Stimulated activated CD4-positive, alpha-beta T cell treated with anti-CD3 and anti-CD28 coated beads, TNF-alpha, amount 100 ng/mL, for 4 hours (primary cell): ENCODE measurements around the gene HPSE.

Experiments used
- DNase-seq, 3 experiments: peaks; one replicate each; pipeline ENCODE4 v3.0.0-alpha.2; 2020; ENCODE audit warnings: low read depth in 3 of 3

HPSE gene

DNA sequence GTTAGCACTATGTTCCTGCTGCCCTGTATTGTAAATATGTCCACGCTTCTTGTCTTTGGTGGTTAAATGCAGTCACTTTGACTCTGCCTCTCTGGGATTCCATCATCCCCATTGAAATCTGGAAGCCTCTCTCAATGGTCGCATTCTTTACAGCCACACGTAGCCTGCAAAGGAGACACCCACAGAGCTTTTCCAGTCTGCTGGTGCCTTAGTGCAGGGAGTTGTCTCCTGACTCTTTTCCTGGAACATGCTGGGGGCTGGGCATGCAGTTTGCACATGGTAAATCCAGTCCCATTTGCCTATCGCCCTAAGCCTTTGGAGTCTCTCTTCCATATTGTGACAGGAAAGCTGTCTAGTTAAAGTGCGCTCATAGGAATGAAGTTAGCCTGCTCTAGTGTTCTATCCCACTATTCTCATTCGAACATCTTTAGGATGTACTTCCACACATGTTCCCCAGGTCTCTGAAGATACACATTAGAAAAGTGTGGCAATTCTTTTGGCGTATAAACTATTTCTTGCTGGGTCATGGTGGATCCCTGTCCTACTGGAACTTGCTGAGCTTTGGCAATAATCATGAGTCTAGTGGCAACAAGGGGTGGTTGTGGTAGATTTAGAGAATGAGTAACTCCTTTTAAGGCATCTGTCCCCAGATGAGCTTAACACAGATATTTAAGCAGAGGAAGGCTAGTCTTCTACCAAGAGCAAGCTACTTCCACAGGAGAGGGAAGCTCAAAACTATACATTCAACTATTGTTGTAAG lies 83.8 kb downstream of the HPSE start:
- no peak for DNase-seq

DNA sequence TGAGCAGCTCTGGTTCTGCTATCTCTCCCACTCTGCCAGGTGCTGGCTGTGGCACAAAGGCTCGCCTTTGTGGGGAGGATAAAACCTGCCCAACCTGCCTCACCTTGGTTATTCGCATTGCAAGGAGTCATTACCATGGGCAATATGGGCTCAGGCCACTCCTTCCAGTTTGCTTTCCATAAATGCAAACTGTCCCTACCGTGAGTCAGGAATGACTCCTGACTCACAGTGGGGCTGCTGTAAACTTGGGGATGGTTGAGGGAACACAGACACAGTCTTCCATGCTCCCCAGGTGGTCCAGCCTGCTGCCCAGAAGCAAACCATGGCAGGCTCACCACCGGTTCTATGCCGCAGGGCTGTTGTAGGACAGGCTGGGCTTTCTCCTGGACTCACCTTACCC lies 86.2 kb downstream of the HPSE start:
- no peak for DNase-seq

DNA sequence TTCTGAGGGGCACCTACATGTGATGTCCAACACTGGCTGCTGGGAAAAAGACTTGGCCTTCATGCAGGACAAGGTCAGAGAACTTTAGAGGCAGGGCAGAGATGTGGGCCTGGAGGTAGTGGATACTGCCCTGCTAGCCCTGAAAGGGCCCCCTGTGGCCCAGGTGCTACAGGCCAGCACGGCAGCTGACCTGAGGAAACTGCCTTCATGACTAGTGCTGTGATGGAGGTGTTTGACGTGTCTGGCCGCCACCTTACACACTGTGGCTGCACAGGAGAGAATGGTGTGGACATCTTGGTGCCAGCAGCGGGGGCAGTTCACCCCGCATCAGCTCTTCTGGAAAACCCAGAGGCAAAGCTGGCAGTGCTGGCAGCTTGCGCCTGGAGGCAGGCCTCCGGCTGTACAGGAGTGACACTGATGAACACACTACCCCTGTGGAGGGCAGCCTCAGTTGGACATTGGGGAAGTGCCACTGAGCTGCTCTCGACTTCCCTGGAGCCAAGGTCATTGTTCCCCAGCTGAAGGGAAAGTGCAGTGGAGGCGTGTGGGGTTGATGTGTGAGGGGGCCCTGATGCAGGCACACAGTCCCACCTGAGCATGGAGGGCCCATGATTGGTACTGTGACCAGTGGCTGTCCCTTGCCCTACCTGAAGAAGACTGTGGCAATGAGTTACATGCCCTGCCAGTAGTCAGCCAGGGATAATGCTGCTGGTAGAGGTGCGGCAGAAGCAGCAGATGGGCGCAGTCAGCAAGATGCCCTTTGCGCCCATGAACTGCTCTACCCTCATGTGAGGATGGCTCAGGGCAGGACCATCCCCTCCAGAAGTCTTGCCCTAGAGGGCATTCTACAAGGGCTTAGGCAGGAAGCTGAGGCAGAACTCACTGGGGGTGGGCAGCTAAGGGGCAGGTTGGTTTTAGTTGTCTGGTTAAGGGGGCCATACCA lies 87.0 kb downstream of the HPSE start:
- no peak for DNase-seq
